Myometrial cell (primary cell): ENCODE measurements around the gene COL28A1. TPM values are rescaled to one million over a fixed set of nuclear protein-coding genes. Genes with fewer than 3 reads are reported as not detected.

ENCODE experiments used
- total RNA-seq: library from RNA; depleted of rRNA; stranded (reverse); fragments of >200 nt; gene quantifications from 2 replicates; pipeline ENCODE4 v1.2.3, GENCODE V29; 2015

The COL28A1 gene
- under 0.01 and 0.35 TPM in 2 replicates for total RNA-seq

GRCh38 chr7:7535691-7536090 lies at the start of gene COL28A1:
Gene COL28A1 (minus strand): TSS chr7:7535873. CDS start chr7:7532875, 2,998 bp downstream.

GRCh38 chr7:7566651-7567611 lies 31.3 kb upstream of the COL28A1 start, which contains the start of gene MIOS:
Gene MIOS (plus strand): TSS chr7:7566884. CDS start chr7:7572476, 5,592 bp downstream.

Other genes with a start within 250 kb of the COL28A1 start
- 20.2 and 32.6 TPM in 2 replicates for gene MIOS, start 31.0 kb upstream of the COL28A1 start, total RNA-seq
- gene UMAD1, start 104.9 kb upstream of the COL28A1 start, total RNA-seq = 7.8 and 9.4 TPM in 2 replicates
- gene RPA3, start 182.7 kb upstream of the COL28A1 start, total RNA-seq = 41.3 and 41.5 TPM in 2 replicates